ENCODE measurements around the gene COPS4.
"Not testable (repeated sequence)": the region's sequence is repeated elsewhere in the genome, so short reads cannot be mapped to it uniquely, and the experiment has no call there.

DNA sequence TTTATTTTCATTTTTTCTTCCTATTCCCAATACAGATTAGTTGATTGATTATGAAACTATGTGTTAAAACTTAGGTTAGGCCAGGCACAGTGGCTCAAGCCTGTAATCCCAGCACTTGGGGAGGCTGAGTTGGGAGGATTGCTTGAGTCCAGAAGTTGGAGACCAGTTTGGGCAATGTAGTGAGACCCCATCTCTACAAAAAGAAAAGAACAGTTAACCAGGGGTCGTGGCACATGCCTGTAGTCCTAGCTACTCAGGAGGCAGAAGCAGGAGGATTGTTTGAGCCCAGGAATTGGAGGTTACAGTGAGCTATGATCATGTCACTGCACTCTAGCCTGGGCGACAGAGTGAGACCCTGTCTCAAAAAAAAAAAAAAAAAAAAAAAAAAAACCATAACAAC, 8.2 kb downstream of the COPS4 start:
- TF ChIP-seq, protein P1, sequence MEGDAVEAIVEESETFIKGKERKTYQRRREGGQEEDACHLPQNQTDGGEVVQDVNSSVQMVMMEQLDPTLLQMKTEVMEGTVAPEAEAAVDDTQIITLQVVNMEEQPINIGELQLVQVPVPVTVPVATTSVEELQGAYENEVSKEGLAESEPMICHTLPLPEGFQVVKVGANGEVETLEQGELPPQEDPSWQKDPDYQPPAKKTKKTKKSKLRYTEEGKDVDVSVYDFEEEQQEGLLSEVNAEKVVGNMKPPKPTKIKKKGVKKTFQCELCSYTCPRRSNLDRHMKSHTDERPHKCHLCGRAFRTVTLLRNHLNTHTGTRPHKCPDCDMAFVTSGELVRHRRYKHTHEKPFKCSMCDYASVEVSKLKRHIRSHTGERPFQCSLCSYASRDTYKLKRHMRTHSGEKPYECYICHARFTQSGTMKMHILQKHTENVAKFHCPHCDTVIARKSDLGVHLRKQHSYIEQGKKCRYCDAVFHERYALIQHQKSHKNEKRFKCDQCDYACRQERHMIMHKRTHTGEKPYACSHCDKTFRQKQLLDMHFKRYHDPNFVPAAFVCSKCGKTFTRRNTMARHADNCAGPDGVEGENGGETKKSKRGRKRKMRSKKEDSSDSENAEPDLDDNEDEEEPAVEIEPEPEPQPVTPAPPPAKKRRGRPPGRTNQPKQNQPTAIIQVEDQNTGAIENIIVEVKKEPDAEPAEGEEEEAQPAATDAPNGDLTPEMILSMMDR (optimal IDR thresholded peaks at IDR 0.05 in 1 of 3, IDR thresholded peaks at IDR 0.05 in 1 of 3, conservative IDR thresholded peaks at IDR 0.05 in 1 of 3; ENCODE audit: extremely low read depth in 1 of 3, insufficient read depth in 2 of 3, low read length in 3 of 3) = not testable (repeated sequence)
- TF ChIP-seq EZH2 (IDR thresholded peaks at IDR 0.05; ENCODE audit: low read length) = not testable (repeated sequence)
